Stomach smooth muscle (tissue), 2 donors: ENCODE results near the gene ZNF202.
"Not testable (repeated sequence)": the region's sequence is repeated elsewhere in the genome, so short reads cannot be mapped to it uniquely, and the experiment has no call there.

ENCODE experiments used
- H3K27ac ChIP-seq: one replicate; pipeline ENCODE4 v1.7.0; 2013; ENCODE audit warnings: mild to moderate bottlenecking, low read length, inconsistent platforms
- H3K27me3 ChIP-seq, 2 donors: one replicate each; pipeline ENCODE4 v1.7.0; 2013; ENCODE audit warnings: low read length in 2 of 2; ENCODE audit not compliant: insufficient read depth in 2 of 2, control insufficient read depth in 1 of 2
- H3K36me3 ChIP-seq, 2 donors: one replicate each; pipeline ENCODE4 v1.7.0; 2013; ENCODE audit warnings: low read length in 2 of 2; ENCODE audit not compliant: control insufficient read depth in 2 of 2, insufficient read depth in 2 of 2
- H3K4me1 ChIP-seq: one replicate; pipeline ENCODE4 v1.7.0; 2013; ENCODE audit warnings: low read length; ENCODE audit not compliant: control insufficient read depth, insufficient read depth
- H3K4me3 ChIP-seq, 2 donors: one replicate each; pipeline ENCODE4 v1.7.0; 2013; ENCODE audit warnings: low read length in 2 of 2
- H3K9ac ChIP-seq, 2 donors: one replicate each; pipeline ENCODE4 v1.7.0; 2013; ENCODE audit warnings: low read length in 2 of 2, mild to moderate bottlenecking in 1 of 2
- H3K9me3 ChIP-seq, 2 donors: one replicate each; pipeline ENCODE4 v1.7.0; 2013; ENCODE audit warnings: low read length in 2 of 2; ENCODE audit not compliant: control insufficient read depth in 2 of 2
- donor health status: healthy.
- donor health status: Pancreatic carcinoma.

Gene ZNF202

GRCh38 chr11:123762422-123762821, 21.0 kb upstream of the ZNF202 start:
- Histone ChIP-seq H3K9me3 (peaks cover 0 to 2% of the 10 kb centered on the region in 2 donors), H3K4me1 (no peaks in the 10 kb centered on the region), H3K36me3 (no peaks in the 10 kb centered on the region), H3K27me3 (no peaks in the 10 kb centered on the region), H3K27ac (no peak overlapping the region), H3K4me3 (no peak overlapping the region), H3K9ac (no peak overlapping the region)

- no peak overlapping the region for H3K27ac ChIP-seq
- peaks cover 0 to 2% of the 10 kb centered on the region in 2 donors for H3K9me3 ChIP-seq
- H3K4me1 ChIP-seq = no peaks in the 10 kb centered on the region
- H3K9ac ChIP-seq = no peak overlapping the region
- no peaks in the 10 kb centered on the region for H3K27me3 ChIP-seq
- H3K4me3 ChIP-seq = no peak overlapping the region
- H3K36me3 ChIP-seq = no peaks in the 10 kb centered on the region
These were observed 19.4 kb upstream of the ZNF202 start for GRCh38 chr11:123760894-123761293.

- H3K9me3 ChIP-seq = peaks cover 0 to 2% of the 10 kb centered on the region in 2 donors
- H3K4me1 ChIP-seq = no peaks in the 10 kb centered on the region
- no peak overlapping the region for H3K4me3 ChIP-seq
- H3K9ac ChIP-seq = no peak overlapping the region
- H3K36me3 ChIP-seq = no peaks in the 10 kb centered on the region
- no peaks in the 10 kb centered on the region for H3K27me3 ChIP-seq
- H3K27ac ChIP-seq = no peak overlapping the region
These were observed 16.5 kb upstream of the ZNF202 start for GRCh38 chr11:123757976-123758375.

- Histone ChIP-seq H3K9me3 (no peaks in the 10 kb centered on the region), H3K27me3 (no peaks in the 10 kb centered on the region), H3K27ac (no peak overlapping the region), H3K4me1 (no peaks in the 10 kb centered on the region), H3K4me3 (no peak overlapping the region), H3K36me3 (no peaks in the 10 kb centered on the region), H3K9ac (no peak overlapping the region)
These were observed 14.4 kb upstream of the ZNF202 start for GRCh38 chr11:123755813-123756212.

GRCh38 chr11:123755344-123755743, 13.9 kb upstream of the ZNF202 start:
- Histone ChIP-seq H3K9ac (no peak overlapping the region), H3K4me1 (no peaks in the 10 kb centered on the region), H3K4me3 (no peak overlapping the region), H3K9me3 (no peaks in the 10 kb centered on the region), H3K27ac (no peak overlapping the region), H3K27me3 (no peaks in the 10 kb centered on the region), H3K36me3 (no peaks in the 10 kb centered on the region)

- H3K9me3 ChIP-seq = no peaks in the 10 kb centered on the region
- H3K9ac ChIP-seq = no peak within 1 kb of the TSS
- H3K4me3 ChIP-seq = no peak within 1 kb of the TSS
- no peaks in the 10 kb centered on the region for H3K36me3 ChIP-seq
- H3K4me1 ChIP-seq = no peaks in the 10 kb centered on the region
- H3K27ac ChIP-seq = no peak within 1 kb of the TSS
- H3K27me3 ChIP-seq = no peaks in the 10 kb centered on the region
These were observed 12.7 kb upstream of the ZNF202 start, which contains the start of gene OR6X1 for GRCh38 chr11:123754101-123754568. Gene OR6X1, minus strand, starts transcription at chr11:123754518. Its CDS starts 0 bp downstream, at chr11:123754518.

GRCh38 chr11:123753110-123753509, 11.7 kb upstream of the ZNF202 start:
- H3K4me1 ChIP-seq = no peaks in the 10 kb centered on the region
- no peaks in the 10 kb centered on the region for H3K36me3 ChIP-seq
- H3K27me3 ChIP-seq = no peaks in the 10 kb centered on the region
- H3K27ac ChIP-seq = no peak overlapping the region
- no peak overlapping the region for H3K4me3 ChIP-seq
- H3K9ac ChIP-seq = no peak overlapping the region
- no peaks in the 10 kb centered on the region for H3K9me3 ChIP-seq

GRCh38 chr11:123751781-123752180, 10.3 kb upstream of the ZNF202 start:
- Histone ChIP-seq H3K9me3 (no peaks in the 10 kb centered on the region), H3K9ac (no peak overlapping the region), H3K4me1 (no peaks in the 10 kb centered on the region), H3K27ac (no peak overlapping the region), H3K27me3 (no peaks in the 10 kb centered on the region), H3K36me3 (no peaks in the 10 kb centered on the region), H3K4me3 (no peak overlapping the region)

- not testable (repeated sequence) for H3K27ac ChIP-seq, H3K9me3 ChIP-seq, H3K27me3 ChIP-seq, H3K4me3 ChIP-seq, H3K4me1 ChIP-seq, H3K9ac ChIP-seq, H3K36me3 ChIP-seq
These were observed 6.9 kb upstream of the ZNF202 start for GRCh38 chr11:123748349-123748748.

- H3K4me1 ChIP-seq = peaks cover 6% of the 10 kb centered on the region
- H3K36me3 ChIP-seq = no peaks in the 10 kb centered on the region
- H3K4me3 ChIP-seq = no peak overlapping the region
- no peaks in the 10 kb centered on the region for H3K27me3 ChIP-seq
- no peak overlapping the region for H3K27ac ChIP-seq
- H3K9ac ChIP-seq = no peak overlapping the region
- no peaks in the 10 kb centered on the region for H3K9me3 ChIP-seq
These were observed 4.4 kb upstream of the ZNF202 start for GRCh38 chr11:123745764-123746451.

GRCh38 chr11:123742724-123743120, 1.3 kb upstream of the ZNF202 start:
- no peak overlapping the region for H3K9ac ChIP-seq
- peaks cover 0 to 4% of the 10 kb centered on the region in 2 donors for H3K36me3 ChIP-seq
- peaks cover 13% of the 10 kb centered on the region for H3K4me1 ChIP-seq
- no peaks in the 10 kb centered on the region for H3K27me3 ChIP-seq
- H3K27ac ChIP-seq = no peak overlapping the region
- peak overlapping the region in 1 of 2 donors; percentile 91 for H3K4me3 ChIP-seq
- H3K9me3 ChIP-seq = no peaks in the 10 kb centered on the region
